ENCODE data around the gene CAMK1D. TPM values are rescaled to one million over a fixed set of nuclear protein-coding genes. Genes with fewer than 3 reads are reported as not detected.

Gene CAMK1D
- total RNA-seq, 1 experiment from 2014 or later: 6.3 TPM

DNA sequence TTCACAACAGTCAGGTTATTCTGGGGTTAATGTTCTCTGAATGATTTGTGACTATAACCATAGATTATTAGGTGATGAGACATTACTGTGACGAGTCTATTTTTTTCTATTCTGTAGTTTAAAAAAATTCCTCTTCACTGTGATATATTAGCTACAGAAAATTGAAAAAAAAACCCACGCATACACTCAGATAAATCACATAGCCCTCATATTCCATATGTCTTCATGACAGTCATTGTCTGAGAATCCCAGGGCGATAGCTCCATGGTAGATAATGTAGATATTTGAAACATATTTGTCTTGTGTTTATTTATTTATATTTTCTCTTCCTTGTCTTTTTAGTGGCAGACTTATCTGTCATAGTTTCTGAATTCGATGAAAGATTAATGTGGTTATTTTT lies 110.0 kb downstream of the CAMK1D start:
- TF ChIP-seq, protein P1, sequence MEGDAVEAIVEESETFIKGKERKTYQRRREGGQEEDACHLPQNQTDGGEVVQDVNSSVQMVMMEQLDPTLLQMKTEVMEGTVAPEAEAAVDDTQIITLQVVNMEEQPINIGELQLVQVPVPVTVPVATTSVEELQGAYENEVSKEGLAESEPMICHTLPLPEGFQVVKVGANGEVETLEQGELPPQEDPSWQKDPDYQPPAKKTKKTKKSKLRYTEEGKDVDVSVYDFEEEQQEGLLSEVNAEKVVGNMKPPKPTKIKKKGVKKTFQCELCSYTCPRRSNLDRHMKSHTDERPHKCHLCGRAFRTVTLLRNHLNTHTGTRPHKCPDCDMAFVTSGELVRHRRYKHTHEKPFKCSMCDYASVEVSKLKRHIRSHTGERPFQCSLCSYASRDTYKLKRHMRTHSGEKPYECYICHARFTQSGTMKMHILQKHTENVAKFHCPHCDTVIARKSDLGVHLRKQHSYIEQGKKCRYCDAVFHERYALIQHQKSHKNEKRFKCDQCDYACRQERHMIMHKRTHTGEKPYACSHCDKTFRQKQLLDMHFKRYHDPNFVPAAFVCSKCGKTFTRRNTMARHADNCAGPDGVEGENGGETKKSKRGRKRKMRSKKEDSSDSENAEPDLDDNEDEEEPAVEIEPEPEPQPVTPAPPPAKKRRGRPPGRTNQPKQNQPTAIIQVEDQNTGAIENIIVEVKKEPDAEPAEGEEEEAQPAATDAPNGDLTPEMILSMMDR (conservative IDR thresholded peaks at IDR 0.05): no peak
- Histone ChIP-seq H4K5ac (ENCODE audit: insufficient read length, low read depth, low read length) (no peak overlapping the region), H2BK12ac (ENCODE audit: insufficient read length, low read depth, low read length) (no peak overlapping the region), H3K9ac (ENCODE audit: extremely low read depth, insufficient read length, low read length) (no peak overlapping the region), H3K14ac (ENCODE audit: insufficient read depth, low read length) (no peak overlapping the region), H3K4me2 (ENCODE audit: insufficient read depth, insufficient read length, low read length) (no peak overlapping the region), H3K18ac (ENCODE audit: insufficient read length, low read depth, low read length) (no peak overlapping the region), H2AK5ac (ENCODE audit: insufficient read length, low read length) (no peak overlapping the region), H4K8ac (replicated peaks; ENCODE audit: insufficient read length, low read depth, low read length) (no peak overlapping the region), H3T11ph (ENCODE audit: low read length) (no peak overlapping the region), H2AFZ (ENCODE audit: low read length) (no peak overlapping the region), H3K27ac (ENCODE audit: insufficient read length, low read depth, low read length) (no peak overlapping the region), H3K4ac (ENCODE audit: low read depth, low read length) (no peak overlapping the region), H3K9me3 (ENCODE audit: control insufficient read depth, low read depth, low read length) (no peaks in the 10 kb centered on the region), H3K4me1 (ENCODE audit: insufficient read depth, low read length) (no peaks in the 10 kb centered on the region), H3K79me2 (ENCODE audit: insufficient read depth, low read length) (no peaks in the 10 kb centered on the region), H2BK15ac (ENCODE audit: low read depth, low read length) (no peak overlapping the region), H3K79me1 (ENCODE audit: insufficient read depth, low read depth, low read length, poor library complexity, severe bottlenecking) (no peaks in the 10 kb centered on the region), H2BK20ac (ENCODE audit: low read depth, low read length, poor library complexity, severe bottlenecking) (no peak overlapping the region), H4K20me1 (ENCODE audit: control insufficient read depth, insufficient read depth, insufficient read length) (no peaks in the 10 kb centered on the region), H4K91ac (ENCODE audit: insufficient read length, low read depth, low read length) (no peak overlapping the region), H3K56ac (ENCODE audit: insufficient read length, low read depth, low read length) (no peak overlapping the region), H3K27me3 (ENCODE audit: insufficient read depth, low read length) (no peaks in the 10 kb centered on the region), H3K23ac (ENCODE audit: insufficient read length, low read depth, low read length) (no peak overlapping the region), H2BK5ac (ENCODE audit: insufficient read length, low read length) (no peak overlapping the region), H3K23me2 (ENCODE audit: insufficient read length, low read depth, low read length, poor library complexity, severe bottlenecking) (no peaks in the 10 kb centered on the region), H2BK120ac (ENCODE audit: low read depth, low read length, poor library complexity, severe bottlenecking) (no peak overlapping the region)
- peaks cover 6 to 9% of the 10 kb centered on the region in 2 experiments for H3K4me1 Mint-ChIP-seq
- no peak for DNase-seq
- H3K27me3 Mint-ChIP-seq (ENCODE audit: low read depth): no peaks in the 10 kb centered on the region
- 100% methylated on average over 1 of the region's 4 CpGs for WGBS (ENCODE audit: extremely low coverage, insufficient read length, low lambda C conversion rate)
- no peak overlapping the region for H3K27ac Mint-ChIP-seq
- H3K9me3 Mint-ChIP-seq: no peaks in the 10 kb centered on the region
- H3K36me3 Mint-ChIP-seq (ENCODE audit: insufficient read depth in 1 of 3, low read depth in 3 of 3): no peaks in the 10 kb centered on the region
- no peak overlapping the region for H3K4me3 Mint-ChIP-seq

Data from H9 (cell line).